ENCODE measurements around the gene CLCN6. TPM values are rescaled to one million over a fixed set of nuclear protein-coding genes. Genes with fewer than 3 reads are reported as not detected.

Gene CLCN6
- total and polyA plus RNA-seq, 10 of the 15 experiments (the other 5 are each of a cell fraction or from before 2014, with no cell fraction given): 2.2 to 20.9 (median 10.2) TPM

GRCh38 chr1:11887666-11888007 is 81.6 kb downstream of the CLCN6 start:
- no peak overlapping the region for H3K27ac ChIP-seq (ENCODE audit: control insufficient read depth, insufficient read depth)
- H3K79me2 ChIP-seq (ENCODE audit: control insufficient read depth, insufficient read depth, low read length): no peaks in the 10 kb centered on the region
- ChIA-PET SMC1A (ENCODE audit: uncharacterized antibody, unreplicated experiment) (no interaction called here), RAD21 (ENCODE audit: unreplicated experiment) (interaction anchor here (0.7 to 1.0 kb wide), 2 partner anchors 11 to 84 kb away, joined by 3 read pairs; no protein-coding TSS in a partner anchor), POLR2A (no interaction called here), CTCF (interaction anchor here (1.3 kb wide), 1 partner anchor 80 kb away, joined by 3 read pairs; no protein-coding TSS in a partner anchor)
- H4K20me1 ChIP-seq (ENCODE audit: control insufficient read depth, insufficient read depth): no peaks in the 10 kb centered on the region
- no peak for ATAC-seq
- no peaks in the 10 kb centered on the region for H3K9me3 ChIP-seq (replicated peaks; ENCODE audit: control insufficient read depth, insufficient read depth, low read length)
- no peaks in the 10 kb centered on the region for H3K36me3 ChIP-seq (ENCODE audit: control insufficient read depth in 2 of 2, insufficient read depth in 2 of 2, low read length in 1 of 2)
- intact Hi-C loops (cut with micrococcal nuclease; ENCODE audit: unreplicated experiment) (no loop called here), in situ Hi-C loops (cut with MboI) (no loop called here)
- BruUV-seq (replicated peaks): no TSS peak
- 33% methylated on average over 7 of the region's 7 CpGs for WGBS (ENCODE audit: insufficient coverage, insufficient replicate concordance, low lambda C conversion rate, missing lambda C conversion rate)
- H3K9ac ChIP-seq (ENCODE audit: control insufficient read depth, insufficient read depth, low read length): no peak overlapping the region
- no peak for TF ChIP-seq FOS (IDR thresholded peaks at IDR 0.05; ENCODE audit: borderline replicate concordance, extremely low read depth, insufficient read length)
- no peak for TF ChIP-seq BCL11A (IDR thresholded peaks at IDR 0.05; ENCODE audit: low read depth, low read length)
- no peak for TF ChIP-seq CREM (IDR thresholded peaks at IDR 0.05; ENCODE audit: low read depth)
- TF ChIP-seq, protein P1, sequence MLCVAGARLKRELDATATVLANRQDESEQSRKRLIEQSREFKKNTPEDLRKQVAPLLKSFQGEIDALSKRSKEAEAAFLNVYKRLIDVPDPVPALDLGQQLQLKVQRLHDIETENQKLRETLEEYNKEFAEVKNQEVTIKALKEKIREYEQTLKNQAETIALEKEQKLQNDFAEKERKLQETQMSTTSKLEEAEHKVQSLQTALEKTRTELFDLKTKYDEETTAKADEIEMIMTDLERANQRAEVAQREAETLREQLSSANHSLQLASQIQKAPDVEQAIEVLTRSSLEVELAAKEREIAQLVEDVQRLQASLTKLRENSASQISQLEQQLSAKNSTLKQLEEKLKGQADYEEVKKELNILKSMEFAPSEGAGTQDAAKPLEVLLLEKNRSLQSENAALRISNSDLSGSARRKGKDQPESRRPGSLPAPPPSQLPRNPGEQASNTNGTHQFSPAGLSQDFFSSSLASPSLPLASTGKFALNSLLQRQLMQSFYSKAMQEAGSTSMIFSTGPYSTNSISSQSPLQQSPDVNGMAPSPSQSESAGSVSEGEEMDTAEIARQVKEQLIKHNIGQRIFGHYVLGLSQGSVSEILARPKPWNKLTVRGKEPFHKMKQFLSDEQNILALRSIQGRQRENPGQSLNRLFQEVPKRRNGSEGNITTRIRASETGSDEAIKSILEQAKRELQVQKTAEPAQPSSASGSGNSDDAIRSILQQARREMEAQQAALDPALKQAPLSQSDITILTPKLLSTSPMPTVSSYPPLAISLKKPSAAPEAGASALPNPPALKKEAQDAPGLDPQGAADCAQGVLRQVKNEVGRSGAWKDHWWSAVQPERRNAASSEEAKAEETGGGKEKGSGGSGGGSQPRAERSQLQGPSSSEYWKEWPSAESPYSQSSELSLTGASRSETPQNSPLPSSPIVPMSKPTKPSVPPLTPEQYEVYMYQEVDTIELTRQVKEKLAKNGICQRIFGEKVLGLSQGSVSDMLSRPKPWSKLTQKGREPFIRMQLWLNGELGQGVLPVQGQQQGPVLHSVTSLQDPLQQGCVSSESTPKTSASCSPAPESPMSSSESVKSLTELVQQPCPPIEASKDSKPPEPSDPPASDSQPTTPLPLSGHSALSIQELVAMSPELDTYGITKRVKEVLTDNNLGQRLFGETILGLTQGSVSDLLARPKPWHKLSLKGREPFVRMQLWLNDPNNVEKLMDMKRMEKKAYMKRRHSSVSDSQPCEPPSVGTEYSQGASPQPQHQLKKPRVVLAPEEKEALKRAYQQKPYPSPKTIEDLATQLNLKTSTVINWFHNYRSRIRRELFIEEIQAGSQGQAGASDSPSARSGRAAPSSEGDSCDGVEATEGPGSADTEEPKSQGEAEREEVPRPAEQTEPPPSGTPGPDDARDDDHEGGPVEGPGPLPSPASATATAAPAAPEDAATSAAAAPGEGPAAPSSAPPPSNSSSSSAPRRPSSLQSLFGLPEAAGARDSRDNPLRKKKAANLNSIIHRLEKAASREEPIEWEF (IDR thresholded peaks at IDR 0.05; ENCODE audit: insufficient replicate concordance, low read depth, low read length): no peak
- TF ChIP-seq ESRRA (IDR thresholded peaks at IDR 0.05; ENCODE audit: low read length): no peak
- no peak for TF ChIP-seq RAD21 (IDR thresholded peaks at IDR 0.05; ENCODE audit: insufficient read depth, low read depth, low read length)
- TF ChIP-seq SREBF2 (IDR thresholded peaks at IDR 0.05; ENCODE audit: low read length): no peak
- TF ChIP-seq BMI1 (IDR thresholded peaks at IDR 0.05; ENCODE audit: borderline replicate concordance): no peak
- TF ChIP-seq EZH2 (IDR thresholded peaks at IDR 0.05; ENCODE audit: borderline replicate concordance, control insufficient read depth, low read depth, low read length): no peak
- no peak for DNase-seq (ENCODE audit: low read depth, low spot score)
- no peak overlapping the region for H2AFZ ChIP-seq (ENCODE audit: control insufficient read depth, low read depth, low read length)
- FAIRE-seq: no peak
- no peaks in the 10 kb centered on the region; a peak in 1 of 4 replicates for H3K27me3 ChIP-seq (replicated peaks in 1 of 2; ENCODE audit: control insufficient read depth in 2 of 2, insufficient read depth in 2 of 2, low read length in 1 of 2)
- no peaks in the 10 kb centered on the region for H3K4me1 ChIP-seq (ENCODE audit: control insufficient read depth, insufficient read depth, low read length)
- H3K4me3 ChIP-seq: no peak overlapping the region
- H3K4me2 ChIP-seq (ENCODE audit: control insufficient read depth, insufficient read depth): no peak overlapping the region
